Measurements from ENCODE around the gene INKA2.

INKA2 gene

GRCh38 chr1:111732718-111733117, 6.5 kb downstream of the INKA2 start:
- DNase-seq, result no peak

- DNase-seq, result no peak
Observed at GRCh38 chr1:111731956-111732355, 7.2 kb downstream of the INKA2 start.

GRCh38 chr1:111730706-111731105, 8.5 kb downstream of the INKA2 start:
- DNase-seq, result no peak

DNA sequence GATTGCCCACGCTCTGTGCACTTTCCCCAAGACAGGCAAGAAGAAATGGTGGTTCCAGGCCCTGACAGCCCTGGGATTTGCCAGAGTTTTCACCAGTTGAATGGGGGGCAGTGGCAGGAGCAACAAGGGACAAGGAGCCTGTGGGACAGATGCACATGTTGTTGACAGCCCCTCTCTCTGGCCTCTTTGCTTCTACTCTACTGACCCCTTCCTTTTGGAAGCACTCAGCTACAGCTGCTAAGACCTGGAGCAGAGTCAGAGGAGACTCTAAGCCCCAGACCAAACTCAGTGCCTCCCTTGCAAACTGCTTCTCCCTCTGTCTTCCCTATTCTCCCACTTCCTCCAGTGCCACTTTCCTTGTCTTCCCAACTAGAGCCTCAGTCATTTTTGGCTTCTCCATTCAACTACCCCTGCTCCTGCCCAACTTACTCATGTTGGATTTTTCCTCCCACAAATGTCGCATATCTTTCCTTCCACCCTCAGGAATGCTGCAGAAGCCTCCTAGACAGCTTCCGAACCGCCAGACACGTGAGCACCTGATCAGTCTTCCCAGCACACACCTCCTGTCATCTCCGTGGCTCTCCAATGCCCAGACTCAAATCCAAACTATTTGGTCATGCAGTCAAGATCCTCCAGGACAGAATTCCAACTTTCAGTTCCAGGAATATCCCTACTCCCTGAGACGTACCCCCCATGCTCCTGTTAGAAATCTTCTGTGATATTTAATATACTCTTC, 9.1 kb downstream of the INKA2 start:
- no peak for DNase-seq

DNA sequence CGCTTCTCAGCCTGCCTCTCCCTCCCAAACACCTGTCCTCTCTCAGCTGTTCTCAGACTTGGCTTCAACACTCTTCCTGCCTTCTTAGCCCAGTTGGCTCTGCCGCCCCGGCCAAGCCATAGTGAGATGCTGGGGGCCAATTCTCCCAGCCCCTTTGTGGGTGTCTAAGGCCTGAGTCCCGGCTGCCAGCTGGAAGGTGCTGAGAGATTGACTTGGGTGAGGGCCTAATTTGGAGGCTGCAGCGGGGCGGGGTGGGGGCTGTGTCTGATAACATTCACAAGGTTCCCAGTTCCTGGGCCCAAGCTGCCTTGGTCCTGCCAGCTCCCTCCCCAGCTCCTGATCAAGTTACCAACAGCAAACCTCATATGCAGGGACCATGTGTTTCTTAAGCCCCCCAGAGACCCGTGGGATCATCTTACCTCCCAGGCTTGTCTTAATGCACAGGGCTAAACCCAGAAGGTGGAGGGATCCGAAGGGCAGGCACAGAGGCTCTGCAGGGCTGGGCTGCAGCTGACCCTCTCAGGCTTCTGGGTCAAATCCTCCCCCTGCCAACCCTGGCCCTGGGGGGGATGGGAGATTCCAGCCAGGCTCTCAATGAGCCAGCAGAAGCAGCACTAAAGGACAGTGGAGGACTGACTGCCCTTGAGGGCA, 9.8 kb downstream of the INKA2 start:
- no peak for DNase-seq

GRCh38 chr1:111727056-111727455, 12.1 kb downstream of the INKA2 start:
- DNase-seq, result no peak

GRCh38 chr1:111725192-111725591, 14.0 kb downstream of the INKA2 start:
- no peak for DNase-seq

- DNase-seq, result no peak
Observed at GRCh38 chr1:111723871-111724270, 15.3 kb downstream of the INKA2 start.

- DNase-seq, result no peak
Observed at GRCh38 chr1:111723091-111723806, 15.9 kb downstream of the INKA2 start.

GRCh38 chr1:111720977-111721786, 18.0 kb downstream of the INKA2 start:
- DNase-seq, result no peak

- DNase-seq, result no peak
Observed at GRCh38 chr1:111720274-111720976, 18.8 kb downstream of the INKA2 start.

DNA sequence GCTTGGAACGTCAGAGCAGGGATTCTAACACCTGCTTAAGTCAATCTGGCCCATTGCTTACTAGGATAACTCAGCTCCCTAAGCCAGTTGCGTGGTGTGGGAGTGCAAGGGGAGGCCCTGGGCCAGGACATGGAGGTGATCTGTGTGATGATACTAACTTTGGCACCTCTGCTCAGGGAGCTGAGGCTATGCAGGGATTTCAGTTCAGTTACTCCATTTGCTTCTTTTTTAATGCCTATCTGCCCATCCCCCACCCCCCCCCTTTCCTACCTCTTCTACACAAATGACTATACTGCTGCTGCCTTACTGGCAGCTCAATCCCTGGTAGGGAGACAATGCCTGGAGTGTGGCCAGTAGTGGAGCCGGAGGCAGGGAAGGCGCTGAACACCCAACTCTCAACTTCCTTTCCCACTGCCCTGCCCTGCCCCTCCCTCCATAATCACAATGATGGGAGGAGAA, 19.5 kb downstream of the INKA2 start:
- no peak for DNase-seq

DNA sequence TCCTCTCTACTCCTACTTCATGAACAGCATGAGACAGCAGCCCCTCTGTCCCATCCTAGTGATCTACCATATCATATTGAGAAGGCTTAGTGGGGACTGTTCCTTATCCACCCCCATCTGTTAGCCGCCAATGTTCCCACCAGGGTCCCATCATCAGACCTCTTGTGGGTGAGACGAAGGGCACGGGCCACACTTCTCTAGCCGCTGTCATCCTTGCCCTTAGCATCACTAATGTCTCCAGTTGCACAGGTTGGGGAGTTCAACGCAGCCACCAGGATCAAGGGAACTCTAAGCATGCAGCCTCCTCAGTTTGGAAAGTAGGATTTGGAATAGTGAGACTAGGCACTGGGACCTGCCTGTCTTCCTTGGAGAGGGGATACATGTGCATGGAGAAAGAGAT, 20.1 kb downstream of the INKA2 start:
- DNase-seq, result no peak

GRCh38 chr1:111717450-111717849, 21.7 kb downstream of the INKA2 start:
- no peak for DNase-seq

DNA sequence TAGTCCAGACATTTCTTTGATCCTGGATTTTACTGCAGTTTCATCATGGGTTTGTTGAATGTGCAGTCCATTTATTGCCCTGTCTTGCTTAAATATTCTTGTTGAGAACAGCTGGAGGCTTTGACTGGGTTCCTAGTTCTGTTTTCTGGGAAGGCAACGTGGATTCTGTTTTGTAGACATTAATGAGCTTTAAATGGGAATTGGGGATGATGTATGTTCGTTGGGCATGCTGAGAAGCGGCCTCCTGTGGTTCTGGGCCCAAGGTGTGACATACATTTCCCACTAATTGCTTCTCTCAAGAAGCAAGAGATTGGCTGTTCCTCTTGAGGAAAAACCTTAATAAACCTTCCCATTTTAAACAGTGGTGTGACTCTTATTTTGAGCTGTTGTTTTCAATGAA, 22.9 kb downstream of the INKA2 start:
- DNase-seq, result no peak

- DNase-seq, result no peak
Observed at GRCh38 chr1:111709986-111710385, 29.2 kb downstream of the INKA2 start.

GRCh38 chr1:111707906-111708305, 31.3 kb downstream of the INKA2 start:
- no peak for DNase-seq

GRCh38 chr1:111706921-111707320, 32.3 kb downstream of the INKA2 start:
- no peak for DNase-seq

GRCh38 chr1:111705841-111706240, 33.4 kb downstream of the INKA2 start:
- DNase-seq, result no peak

GRCh38 chr1:111704776-111705175, 34.4 kb downstream of the INKA2 start:
- DNase-seq, result no peak

- DNase-seq, result no peak
Observed at GRCh38 chr1:111704240-111704639, 35.0 kb downstream of the INKA2 start.

- no peak for DNase-seq
Observed at GRCh38 chr1:111702504-111703050, 36.6 kb downstream of the INKA2 start.

All from hematopoietic multipotent progenitor cell treated with erythropoietin and hydrocortisone succinate and interleukin-3 and kit ligand, for 4 days (in vitro differentiated cells).